Embryonic facial prominence (tissue), 1 donor: Measurements from ENCODE around the gene TFCP2L1.
"Not testable (repeated sequence)": the region's sequence is repeated elsewhere in the genome, so short reads cannot be mapped to it uniquely, and the experiment has no call there.

ENCODE experiments used
- DNase-seq: peaks from one replicate; pipeline ENCODE4 v3.0.0-alpha.2; 2016; ENCODE audit errors: extremely low spot score

TFCP2L1 gene

DNA sequence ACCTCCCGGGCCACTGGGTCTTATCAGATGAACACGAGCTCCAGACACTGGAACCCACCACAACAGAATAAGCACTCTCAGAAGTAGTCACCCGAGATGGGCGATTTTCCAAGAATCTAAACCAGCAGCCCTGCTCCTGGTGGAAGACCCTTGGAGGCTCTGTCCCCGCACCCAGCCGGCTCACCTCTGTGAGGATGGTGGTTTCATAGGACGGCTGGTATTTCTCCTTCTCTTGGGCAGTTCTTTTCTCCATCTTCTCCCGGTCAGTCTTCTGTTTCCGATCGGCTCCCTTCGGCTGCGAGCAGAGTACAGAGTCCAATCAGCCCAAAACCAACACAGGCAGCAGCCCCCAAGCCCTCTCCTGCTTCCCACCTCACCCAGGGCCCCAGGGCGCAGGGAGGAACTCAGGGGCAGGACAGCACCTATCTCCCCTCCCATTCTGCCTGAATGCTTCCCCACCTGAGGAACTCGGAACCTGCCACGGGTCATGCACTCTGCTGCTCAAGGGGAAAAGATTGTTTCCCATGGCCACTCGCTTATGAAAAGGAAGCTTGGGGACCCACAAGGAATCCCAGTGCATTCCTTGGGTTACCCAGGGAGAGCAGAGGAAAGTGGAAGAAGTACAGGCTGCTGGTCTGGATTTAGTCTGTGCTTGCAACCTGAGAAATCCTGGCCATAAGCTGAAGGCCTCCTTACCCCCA lies 42.7 kb downstream of the TFCP2L1 start:
- DNase-seq: no peak

DNA sequence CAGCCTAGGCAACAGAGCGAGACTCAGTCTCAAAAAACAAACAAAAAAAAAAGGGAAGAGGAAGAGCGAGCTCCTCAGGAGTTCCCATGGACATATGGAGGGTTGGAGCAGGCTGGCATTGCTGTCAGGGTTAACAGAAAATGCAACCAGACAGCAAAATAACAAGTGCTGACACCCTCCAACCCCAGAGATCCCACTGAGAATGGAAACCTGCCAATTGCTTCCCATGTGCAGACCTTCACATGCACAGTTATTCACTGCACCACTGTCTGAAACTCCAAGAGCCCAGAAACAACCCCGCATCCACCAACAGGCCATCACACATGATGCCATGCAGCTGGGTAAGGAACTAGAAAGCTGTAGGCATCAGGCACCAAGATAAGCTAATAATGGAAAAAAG lies 43.5 kb downstream of the TFCP2L1 start:
- no peak for DNase-seq

DNA sequence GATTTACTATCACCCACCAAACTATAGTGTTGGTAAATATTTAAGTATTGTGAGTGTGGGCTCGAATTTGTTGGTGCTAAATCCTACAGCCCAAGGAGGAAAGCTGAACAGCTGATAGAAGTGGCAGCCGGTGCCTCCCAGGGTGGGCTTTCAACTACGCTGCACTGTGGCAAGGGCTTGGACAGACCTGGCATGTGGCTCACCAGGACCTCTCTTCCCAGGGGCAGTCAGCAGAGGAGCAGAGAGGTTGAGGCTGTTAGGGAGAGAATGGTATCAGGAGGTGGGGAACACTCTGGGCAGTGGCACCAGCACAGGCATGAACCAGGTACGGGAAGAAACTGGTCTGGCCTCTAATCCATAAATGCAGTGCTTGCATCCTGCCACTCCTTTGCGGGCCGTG lies 44.6 kb downstream of the TFCP2L1 start:
- DNase-seq: no peak

DNA sequence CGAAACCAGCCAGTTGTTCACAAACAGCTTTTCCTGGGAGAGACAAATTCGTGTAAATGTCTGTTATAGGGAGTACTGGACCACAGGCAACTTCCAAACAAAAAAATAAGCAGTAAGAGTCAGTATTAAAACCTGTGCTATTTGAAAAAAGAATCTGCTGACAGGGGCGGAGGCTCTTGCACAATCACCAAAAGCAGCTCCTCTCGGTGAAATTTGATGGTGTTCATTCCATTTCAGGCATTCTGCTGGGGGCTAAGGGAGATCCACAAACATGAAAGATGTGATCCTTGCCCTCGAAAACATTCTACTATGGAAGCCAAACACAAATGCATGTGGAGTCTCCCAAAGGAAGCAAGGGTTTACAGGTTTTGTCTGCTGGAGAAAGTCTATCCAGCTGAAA lies 45.0 kb downstream of the TFCP2L1 start:
- no peak for DNase-seq

DNA sequence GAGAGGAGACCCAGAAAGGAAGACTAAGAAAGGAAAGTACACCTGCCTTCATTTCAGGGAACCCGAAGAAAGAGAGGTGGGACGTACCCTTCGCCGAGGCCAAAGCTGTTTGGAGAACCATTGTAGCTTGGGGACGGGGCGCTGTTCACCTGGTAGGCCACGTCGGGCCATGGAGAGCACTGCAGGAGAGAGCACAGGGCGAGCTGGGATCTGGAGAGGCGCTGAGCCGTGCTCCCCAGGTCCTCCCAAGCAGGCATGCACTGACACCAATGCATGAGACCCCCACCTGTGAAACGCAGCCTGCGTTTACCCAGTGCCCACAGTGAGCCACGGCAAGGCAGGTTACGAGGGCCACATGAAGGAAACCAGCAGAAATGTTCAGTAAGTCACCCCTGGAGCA lies 45.5 kb downstream of the TFCP2L1 start:
- DNase-seq: no peak

DNA sequence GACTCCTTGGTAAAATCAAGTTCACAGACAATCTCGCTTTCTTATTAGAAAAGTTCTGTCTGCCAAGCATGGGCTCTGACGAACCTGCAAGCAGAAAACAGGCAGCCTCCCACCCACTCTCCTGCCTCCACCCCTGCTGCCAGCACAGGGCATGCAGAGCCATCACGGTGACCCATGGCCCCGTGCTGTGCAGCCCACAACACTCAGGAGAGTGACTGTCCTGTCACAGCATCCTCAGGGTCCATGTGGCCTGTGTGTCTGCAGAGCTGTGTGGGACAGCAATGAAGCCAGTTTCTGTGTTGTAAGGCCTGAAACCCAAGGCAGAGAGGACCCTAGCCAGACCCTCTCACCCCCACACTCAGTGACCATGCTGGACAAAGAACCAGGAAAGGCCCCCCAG lies 46.2 kb downstream of the TFCP2L1 start:
- no peak for DNase-seq

DNA sequence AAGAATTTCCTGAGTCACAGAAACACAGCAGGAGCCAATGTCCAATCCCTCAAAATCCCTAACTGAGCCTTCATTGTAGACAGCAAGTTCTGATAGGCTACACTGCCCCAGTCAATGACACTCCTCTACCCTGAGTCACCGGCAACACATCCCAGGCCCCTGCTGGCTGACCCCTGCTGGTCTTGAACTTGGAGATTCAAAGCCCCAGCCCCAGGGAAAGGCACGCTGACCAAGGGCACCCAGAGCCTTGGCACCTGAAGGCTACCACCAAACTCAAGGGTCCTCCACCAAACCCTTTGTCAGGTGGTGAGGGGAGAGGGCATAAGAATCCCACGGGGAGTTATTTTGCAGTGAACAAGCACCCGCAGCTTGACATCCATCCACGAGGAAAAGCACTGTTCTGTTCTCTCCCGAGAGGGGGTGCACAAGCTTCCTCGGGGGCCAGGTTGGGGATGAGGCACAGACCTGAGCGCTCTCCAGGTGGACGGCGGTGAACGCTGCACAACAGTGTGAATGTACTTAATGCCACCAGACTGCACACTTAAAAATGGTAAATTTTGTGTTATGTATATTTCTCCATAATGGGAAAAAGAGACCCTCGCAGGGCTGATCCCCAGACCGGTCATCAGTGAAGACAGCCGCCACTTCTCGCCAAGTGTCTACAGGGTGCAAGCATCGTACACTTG lies 46.9 kb downstream of the TFCP2L1 start:
- DNase-seq: no peak

DNA sequence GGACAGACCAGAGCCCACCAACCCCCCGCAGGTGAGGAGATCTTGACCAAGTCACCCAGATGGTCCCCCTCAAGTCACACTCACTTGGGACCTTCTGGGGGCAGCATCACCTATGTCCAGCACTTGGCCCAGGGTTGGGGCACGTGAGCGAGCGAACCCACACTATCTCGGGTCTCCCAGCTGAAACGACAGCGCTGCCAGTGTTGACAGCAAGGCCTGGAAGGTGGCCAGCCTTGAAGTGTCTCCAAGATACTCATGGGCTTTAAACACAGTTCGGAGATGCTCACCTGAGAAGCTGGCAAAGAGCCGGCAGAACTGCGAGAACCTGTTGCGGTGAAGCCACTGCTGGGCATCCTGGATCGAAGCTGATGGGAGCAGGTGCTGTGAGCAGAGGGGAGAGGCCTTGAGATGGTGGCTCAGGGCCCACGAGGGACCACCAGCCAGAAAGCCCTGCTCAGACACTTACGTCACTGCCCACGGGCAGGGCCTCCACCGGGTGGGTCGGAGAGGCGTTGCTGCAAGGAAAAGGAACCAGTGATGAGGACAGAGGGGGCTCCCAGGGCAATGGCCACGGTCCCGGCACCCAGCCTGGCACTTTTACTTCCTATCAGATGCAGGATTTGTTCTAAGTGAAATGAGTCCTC lies 47.5 kb downstream of the TFCP2L1 start:
- DNase-seq: no peak

DNA sequence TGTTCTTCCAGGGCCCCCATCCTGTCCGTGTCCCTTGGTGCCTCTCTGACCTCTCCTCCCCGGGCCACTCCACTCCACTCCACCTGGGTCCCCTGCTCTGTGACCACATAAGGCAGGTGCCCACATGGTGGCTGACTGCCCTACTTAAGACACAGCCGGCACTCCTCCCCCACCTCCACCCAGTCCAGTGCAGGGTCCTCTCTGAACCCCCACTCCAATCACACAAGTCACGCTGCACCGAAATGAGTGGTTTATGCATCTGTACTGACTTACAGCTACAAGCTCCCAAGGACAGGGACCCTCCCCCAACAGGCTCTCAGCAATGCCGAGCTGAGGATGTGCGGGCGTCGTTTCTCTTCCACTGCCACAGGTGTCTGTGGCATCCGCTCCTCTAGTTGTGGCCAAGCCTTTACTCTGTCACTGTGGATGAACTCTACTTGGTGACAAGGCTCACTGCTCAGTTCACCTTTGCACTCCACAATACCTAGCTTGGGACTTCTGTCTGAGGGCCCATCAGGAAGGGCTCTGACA lies 48.3 kb downstream of the TFCP2L1 start:
- DNase-seq: no peak

DNA sequence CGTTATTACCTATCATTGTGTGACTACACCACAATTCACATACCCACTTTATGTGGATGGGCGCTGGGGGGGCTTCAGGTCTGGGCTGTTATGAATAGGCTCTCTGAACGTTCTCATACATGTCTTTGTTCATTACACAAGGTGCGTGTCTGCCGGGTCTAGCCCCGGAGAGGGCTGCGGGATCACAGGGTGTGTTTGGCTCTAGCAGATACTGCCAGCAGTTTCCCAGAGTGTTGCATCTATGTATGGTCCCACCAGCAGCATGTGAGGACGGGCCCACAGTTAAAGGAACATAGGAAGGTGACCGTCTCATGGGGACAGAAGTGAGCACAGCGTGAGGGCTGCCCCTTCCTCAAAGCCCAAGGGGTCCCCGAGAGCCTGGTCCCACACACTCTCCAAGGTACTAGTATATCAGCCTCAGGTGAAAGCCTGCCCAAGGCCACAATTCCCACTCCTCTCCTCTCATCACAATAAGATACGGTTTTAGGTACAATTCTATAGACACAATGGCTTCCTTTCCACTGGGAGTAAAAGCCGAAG lies 48.8 kb downstream of the TFCP2L1 start:
- DNase-seq: no peak

DNA sequence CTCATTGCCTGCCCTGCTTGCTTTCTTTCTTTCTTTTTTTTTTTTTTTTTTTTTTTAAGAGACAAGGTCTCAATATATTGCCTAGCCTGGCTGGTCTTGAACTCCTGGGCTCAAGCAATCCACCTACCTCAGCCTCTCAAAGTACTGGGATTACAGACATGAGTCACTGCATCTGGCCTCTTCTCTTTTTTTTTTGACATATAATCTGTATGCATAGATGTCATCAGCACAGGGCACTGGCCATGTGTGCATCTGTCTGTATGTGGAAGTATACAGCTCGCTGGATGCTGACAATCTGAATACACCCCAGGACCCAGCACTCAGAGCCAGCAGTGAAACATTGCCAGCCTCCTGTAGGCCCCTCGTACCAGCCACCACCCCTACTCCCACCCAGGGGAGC lies 49.5 kb downstream of the TFCP2L1 start:
- no peak for DNase-seq

DNA sequence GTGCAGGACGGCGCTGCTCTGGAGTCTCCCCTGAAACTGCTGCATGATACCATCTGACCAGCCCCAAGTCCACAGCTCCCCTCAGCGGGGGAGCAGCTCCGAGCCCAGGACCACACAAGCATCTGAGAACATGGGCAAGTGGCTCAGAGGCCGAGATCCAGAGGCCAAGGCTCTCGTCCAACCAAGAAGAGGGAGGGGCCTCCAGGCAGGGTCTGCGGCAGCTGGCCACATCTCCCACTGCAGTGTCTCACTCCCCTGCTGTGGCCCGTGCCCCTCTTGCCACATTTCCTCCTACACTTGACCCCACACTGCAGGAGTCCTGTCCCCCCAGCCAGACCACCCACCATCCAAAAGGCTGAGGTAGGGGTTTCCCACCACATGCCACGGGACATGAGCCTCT lies 50.2 kb downstream of the TFCP2L1 start:
- DNase-seq: no peak

DNA sequence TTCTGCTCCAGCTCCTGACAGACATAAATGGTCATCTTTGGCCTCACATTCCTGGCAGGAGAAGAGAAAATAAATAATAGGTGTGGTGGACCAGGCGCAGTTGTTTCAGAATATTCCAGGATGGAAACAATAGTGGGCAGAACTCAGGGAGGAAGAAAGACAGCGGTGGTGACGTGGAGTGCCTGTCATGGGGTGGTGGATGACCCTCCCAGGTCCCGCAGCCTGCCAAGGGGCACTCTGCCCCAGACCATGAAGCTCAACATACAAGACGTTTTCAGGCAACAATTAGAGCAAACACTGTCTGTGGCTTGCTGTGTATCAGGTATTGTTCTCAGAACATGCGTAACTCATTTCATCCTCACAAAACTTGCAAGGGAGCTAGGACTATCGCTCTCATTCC lies 50.9 kb downstream of the TFCP2L1 start:
- no peak for DNase-seq

DNA sequence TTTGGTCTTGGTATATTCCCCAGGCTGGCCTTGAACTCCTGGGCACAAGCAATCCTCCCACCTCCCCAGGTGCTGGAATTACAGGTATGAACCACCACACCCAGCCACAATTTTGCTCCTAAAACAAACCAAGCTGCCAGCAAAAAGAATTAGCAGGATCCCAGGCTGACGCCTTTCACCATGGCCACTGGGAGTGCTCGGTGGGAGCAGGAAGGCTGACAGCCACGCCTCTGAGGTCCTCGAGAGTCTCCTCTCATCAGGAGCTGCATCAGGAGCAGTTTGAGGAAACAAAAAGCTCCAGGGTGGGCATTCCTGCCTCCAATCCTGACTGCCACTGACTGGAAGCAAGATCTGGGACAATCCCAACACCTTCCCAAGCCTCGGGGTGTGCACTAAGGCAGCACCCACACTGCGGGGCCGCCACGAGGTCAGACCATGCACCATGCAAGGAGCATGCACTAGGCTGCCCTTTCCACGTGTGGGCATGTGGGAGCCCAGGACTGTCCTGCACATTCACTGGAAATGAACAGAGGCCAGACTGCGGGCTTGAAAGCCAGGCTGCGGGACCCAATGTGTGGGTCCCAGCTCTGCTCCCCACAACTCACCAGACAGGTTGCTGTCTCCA lies 51.4 kb downstream of the TFCP2L1 start:
- DNase-seq: no peak

DNA sequence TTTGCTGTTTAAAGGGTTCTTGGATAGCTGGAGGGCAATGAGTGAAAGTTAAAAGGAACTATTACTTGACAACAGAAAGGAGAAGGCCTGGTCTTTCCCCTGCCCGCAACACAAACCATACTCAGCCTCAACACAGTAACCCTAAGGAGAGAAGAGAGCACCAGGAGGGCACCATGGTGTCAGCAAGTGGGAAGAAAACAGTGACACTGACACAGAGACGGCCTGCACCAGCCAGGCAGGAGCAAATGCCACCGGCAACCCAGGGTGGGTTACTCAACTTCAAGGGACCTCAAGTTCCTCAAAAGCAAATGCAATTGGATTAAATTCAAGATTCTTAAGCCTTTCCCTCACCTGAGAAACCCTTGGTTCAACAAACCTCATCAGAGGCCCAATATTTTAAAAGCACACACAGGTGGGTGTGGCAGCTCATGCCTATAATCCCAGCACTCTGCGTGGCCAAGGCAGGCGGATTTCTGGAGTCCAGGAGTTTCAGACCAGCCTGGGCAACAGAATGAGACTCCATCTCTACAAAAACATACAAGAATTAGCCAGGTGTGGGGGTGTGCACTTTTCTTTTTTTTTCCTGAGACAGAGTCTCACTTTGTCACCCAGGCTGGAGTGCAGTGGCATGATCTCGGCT lies 52.3 kb downstream of the TFCP2L1 start:
- no peak for DNase-seq

DNA sequence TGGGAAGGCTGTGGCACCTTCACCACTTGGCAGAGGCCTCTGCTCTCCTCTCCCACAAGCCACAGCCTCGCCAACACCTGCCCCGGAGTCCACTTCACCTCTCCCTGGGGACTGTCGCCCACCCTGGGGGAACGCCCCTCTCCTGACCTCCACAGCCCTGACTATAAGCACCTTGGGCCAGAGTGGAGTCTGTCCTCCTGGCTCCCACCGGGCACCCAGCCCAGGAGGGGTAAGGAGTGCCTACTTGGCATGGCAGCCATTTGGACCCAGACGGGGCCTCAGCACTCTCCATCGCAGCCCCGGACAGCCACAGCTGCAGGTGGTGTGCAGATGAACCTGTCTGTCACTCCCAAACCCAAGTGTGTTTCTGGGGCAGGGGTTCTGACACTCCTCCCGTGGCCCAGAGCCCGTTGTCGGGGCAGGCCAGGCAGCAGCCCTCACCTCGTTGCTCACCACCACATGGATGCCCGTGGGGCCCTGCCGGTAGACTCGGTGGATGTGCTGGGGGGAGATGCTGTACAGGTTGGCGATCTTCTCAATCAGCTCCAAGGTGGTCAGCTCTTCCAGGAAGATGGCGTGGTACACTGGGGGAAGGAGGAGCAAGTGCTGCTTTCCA lies 53.5 kb downstream of the TFCP2L1 start:
- no peak for DNase-seq

DNA sequence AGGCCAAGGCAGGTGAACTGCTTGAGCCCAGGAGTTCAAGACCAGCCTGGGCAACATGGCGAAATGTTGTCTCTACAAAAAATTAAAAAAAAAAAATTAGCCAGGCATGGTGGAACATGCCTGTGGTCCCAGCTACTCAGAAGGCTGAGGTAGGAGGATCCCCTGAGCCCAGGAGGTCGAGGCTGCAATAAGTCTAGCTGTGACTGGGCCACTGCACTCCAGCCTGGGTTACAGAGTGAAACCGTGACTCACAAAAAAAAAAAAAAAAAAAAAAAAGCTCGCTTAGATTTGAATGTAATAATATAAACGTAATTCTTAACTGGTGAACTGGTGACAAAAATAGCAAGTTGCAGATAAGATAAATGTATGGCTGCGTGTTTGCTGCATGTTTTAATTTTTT lies 56.5 kb downstream of the TFCP2L1 start:
- DNase-seq: no peak

DNA sequence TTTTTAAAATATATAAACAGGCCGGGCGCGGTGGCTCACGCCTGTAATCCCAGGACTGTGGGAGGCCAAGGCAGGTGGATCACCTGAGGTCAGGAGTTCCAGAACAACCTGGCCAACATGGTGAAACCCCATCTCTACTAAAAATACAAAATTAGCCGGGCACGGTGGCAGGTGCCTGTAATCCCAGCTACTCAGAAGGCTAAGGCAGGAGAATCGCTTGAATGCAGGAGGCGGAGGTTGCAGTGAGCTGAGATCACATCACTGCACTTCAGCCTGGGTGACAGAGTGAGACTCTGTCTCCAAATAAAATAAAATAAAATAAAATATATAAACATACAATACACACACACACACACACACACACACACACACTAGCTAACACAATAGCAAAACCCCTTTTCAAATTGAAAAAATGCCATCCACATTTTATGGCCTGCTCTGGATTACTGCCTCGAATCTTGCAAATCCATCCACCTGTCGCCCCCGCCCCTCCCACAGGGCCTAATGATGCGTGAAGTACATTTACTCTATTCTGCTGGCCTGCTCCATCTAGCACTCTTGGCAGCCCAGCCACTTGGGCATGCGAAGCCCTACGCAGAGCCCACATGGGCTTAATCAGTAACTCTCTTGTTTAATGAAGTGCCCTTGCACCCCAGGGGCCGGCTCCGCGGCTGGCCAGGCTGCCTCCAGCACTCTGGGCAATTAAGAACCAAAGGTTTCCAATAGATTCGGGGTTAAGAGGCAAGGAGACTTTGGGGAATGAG lies 57.4 kb downstream of the TFCP2L1 start:
- DNase-seq: not testable (repeated sequence)

DNA sequence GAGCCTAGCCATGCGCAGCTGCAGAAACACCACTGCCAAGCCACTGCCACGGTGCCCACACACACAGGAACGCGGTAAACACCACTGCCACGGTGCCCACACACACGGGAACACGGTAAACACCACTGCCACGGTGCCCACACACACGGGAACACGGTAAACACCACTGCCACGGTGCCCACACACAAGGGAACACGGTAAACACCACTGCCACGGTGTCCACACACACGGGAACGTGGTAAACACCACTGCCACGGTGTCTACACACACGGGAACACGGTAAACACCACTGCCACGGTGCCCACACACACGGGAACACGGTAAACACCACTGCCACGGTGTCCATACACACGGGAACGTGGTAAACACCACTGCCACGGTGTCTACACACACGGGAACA lies 59.3 kb downstream of the TFCP2L1 start:
- not testable (repeated sequence) for DNase-seq

DNA sequence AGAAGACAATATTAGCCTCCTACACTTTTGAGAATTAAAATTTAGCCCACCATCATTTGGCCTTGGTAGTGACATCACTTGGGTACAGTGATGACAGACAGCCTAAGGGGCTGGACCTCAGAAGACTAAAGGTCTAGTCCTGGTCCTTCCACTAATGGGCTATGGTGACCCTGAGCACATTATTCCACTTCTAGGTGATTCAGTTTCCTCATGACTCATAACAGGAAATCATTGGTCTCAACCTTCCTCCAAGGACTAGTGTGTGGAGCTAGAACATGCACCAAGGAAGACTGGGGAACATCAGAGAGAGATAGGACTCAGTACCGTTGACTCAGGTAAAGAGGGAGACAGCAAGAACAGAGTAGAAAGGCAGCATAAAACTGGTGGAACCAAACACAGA lies 64.0 kb downstream of the TFCP2L1 start:
- no peak for DNase-seq

DNA sequence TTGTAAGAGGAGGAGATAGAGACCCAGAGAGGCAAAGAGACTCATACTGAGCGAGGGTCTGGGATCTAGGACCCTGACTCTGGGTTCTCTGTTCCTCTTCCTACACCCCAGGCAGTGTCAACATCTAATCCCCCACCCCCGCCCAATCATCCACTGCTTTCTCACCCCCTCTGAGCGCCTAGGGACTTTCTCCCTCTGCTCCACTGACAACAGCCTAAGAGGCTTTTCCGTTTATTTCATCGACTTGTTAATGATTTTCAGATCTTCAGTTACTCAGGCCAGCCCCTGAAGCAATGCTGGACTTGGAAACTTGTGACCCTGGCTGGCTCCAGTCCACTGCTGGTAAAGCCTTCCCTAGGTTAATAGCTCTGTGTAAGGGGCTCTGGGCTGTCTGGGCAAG lies 65.1 kb downstream of the TFCP2L1 start:
- DNase-seq: no peak
